H1 (cell line): ENCODE results near the gene ZNF750. TPM values are rescaled to one million over a fixed set of nuclear protein-coding genes. Genes with fewer than 3 reads are reported as not detected.
A peak's percentile ranks its signal among the peaks of the same experiment; 100 is the strongest.

Experiments
- CTCF ChIA-PET: fragments of 300-600 bp; sonication (Branson Sonifier 250); formaldehyde crosslinking; loops from one replicate; lab custom pipeline; 2021; ENCODE audit not compliant: partially characterized antibody; lab: Charles Lee
- POLR2A ChIA-PET: fragments of 300-600 bp; sonication (Branson Sonifier 250); formaldehyde crosslinking; loops from one replicate; lab custom pipeline; 2021; ENCODE audit warnings: inconsistent platforms; ENCODE audit not compliant: partially characterized antibody; lab: Charles Lee
- DNase-seq, 2 experiments: peaks; one replicate each; pipeline versions ENCODE4 v3.0.0 to v3.0.0-alpha.2; 2010 to 2022; ENCODE audit warnings: low spot score in 2 of 2, low read depth in 1 of 2, mixed read lengths in 1 of 2
- FAIRE-seq: peaks from 2 replicates; lab custom pipeline; 2011; peaks lifted over from hg19 to GRCh38; lab: Jason Lieb, UNC
- H2AFZ ChIP-seq: 2 replicates; pipeline ENCODE4 v1.8.1; 2012; ENCODE audit warnings: low read length, inconsistent platforms
- H2AK5ac ChIP-seq: 2 replicates; pipeline ENCODE4 v1.6.1; 2013; ENCODE audit warnings: low read depth, low read length
- H2BK120ac ChIP-seq: replicated peaks from 2 replicates; pipeline ENCODE3; 2013; ENCODE audit warnings: low read depth, low read length, inconsistent platforms
- H2BK12ac ChIP-seq: 2 replicates; pipeline ENCODE4 v1.6.1; 2013; ENCODE audit warnings: low read depth, low read length
- H2BK15ac ChIP-seq: 2 replicates; pipeline ENCODE4 v1.6.1; 2013; ENCODE audit warnings: low read length
- H2BK20ac ChIP-seq: 2 replicates; pipeline ENCODE4 v1.6.1; 2013; ENCODE audit warnings: low read length
- H2BK5ac ChIP-seq: 2 replicates; pipeline ENCODE4 v1.6.1; 2013; ENCODE audit warnings: low read depth, low read length
- H3K14ac ChIP-seq: 2 replicates; pipeline ENCODE4 v1.6.1; 2013; ENCODE audit warnings: inconsistent platforms; ENCODE audit not compliant: insufficient read length
- H3K18ac ChIP-seq: 2 replicates; pipeline ENCODE4 v1.6.1; 2013; ENCODE audit warnings: low read length; ENCODE audit errors: extremely low read depth
- H3K23ac ChIP-seq: 2 replicates; pipeline ENCODE4 v1.6.1; 2013; ENCODE audit warnings: inconsistent platforms; ENCODE audit not compliant: insufficient read length
- H3K23me2 ChIP-seq: 2 replicates; pipeline ENCODE4 v1.6.1; 2013; ENCODE audit warnings: low read depth, low read length
- H3K27ac ChIP-seq: 2 replicates; pipeline ENCODE4 v1.6.1; 2011; ENCODE audit warnings: low read depth, low read length, inconsistent platforms
- H3K27me3 ChIP-seq, 4 experiments: replicated peaks in 1 of 4; 1 replicate in 1 of 4; 2 replicates in 3 of 4; pipeline versions ENCODE4 v1.6.1 to v1.8.1; 2011 to 2013; ENCODE audit warnings: low read length in 3 of 4, mild to moderate bottlenecking in 3 of 4, inconsistent platforms in 2 of 4, mixed read lengths in 2 of 4, moderate library complexity in 1 of 4; ENCODE audit not compliant: control insufficient read depth in 3 of 4, insufficient read depth in 3 of 4; ENCODE audit errors: extremely low read depth in 1 of 4
- H3K36me3 ChIP-seq, 4 experiments: 2 replicates each; pipeline versions ENCODE4 v1.6.1 to v1.8.1; 2011 to 2013; ENCODE audit warnings: mild to moderate bottlenecking in 4 of 4, low read length in 3 of 4, moderate library complexity in 2 of 4, control low read depth in 1 of 4, inconsistent platforms in 1 of 4; ENCODE audit not compliant: insufficient read depth in 4 of 4, control insufficient read depth in 2 of 4
- H3K4ac ChIP-seq: replicated peaks from 2 replicates; pipeline ENCODE3; 2013; ENCODE audit warnings: low read length, low read depth, mixed read lengths, inconsistent platforms; ENCODE audit not compliant: insufficient read length
- H3K4me1 ChIP-seq, 4 experiments: replicated peaks in 1 of 4; 1 replicate in 1 of 4; 2 replicates in 3 of 4; pipeline versions ENCODE4 v1.6.1 to v1.8.1; 2011 to 2013; ENCODE audit warnings: low read length in 3 of 4, inconsistent platforms in 2 of 4, mixed read lengths in 1 of 4; ENCODE audit not compliant: insufficient read depth in 4 of 4, control insufficient read depth in 3 of 4
- H3K4me2 ChIP-seq, 2 experiments: 2 replicates each; pipeline versions ENCODE4 v1.6.1 to v1.8.1; 2011 to 2013; ENCODE audit warnings: low read depth in 2 of 2, low read length in 2 of 2, control low read depth in 1 of 2, inconsistent platforms in 1 of 2, mild to moderate bottlenecking in 1 of 2; ENCODE audit not compliant: insufficient read depth in 1 of 2
- H3K4me3 ChIP-seq, 4 experiments: fragments of 200-600, 300-600 bp in 1 of 4; sonication (generic), shearing (Covaris generic), sonication (Bioruptor Twin) in 1 of 4; 2 replicates each; pipeline versions ENCODE4 v1.5.1 to v1.8.1; 2011 to 2016; ENCODE audit warnings: low read length in 4 of 4, low read depth in 3 of 4, control low read depth in 2 of 4, inconsistent platforms in 2 of 4, mild to moderate bottlenecking in 2 of 4, mixed read lengths in 1 of 4, moderate library complexity in 1 of 4; ENCODE audit not compliant: insufficient read depth in 2 of 4; ENCODE audit errors: extremely low read depth in 1 of 4
- H3K56ac ChIP-seq: replicated peaks from 2 replicates; pipeline ENCODE3; 2013; ENCODE audit warnings: low read depth, mild to moderate bottlenecking, mixed read lengths, low read length, inconsistent platforms; ENCODE audit not compliant: insufficient read length
- H3K79me1 ChIP-seq: 2 replicates; pipeline ENCODE4 v1.6.1; 2013; ENCODE audit warnings: low read depth, low read length, control low read depth
- H3K79me2 ChIP-seq, 2 experiments: 2 replicates each; pipeline versions ENCODE4 v1.6.1 to v1.8.1; 2012 to 2013; ENCODE audit warnings: low read length in 2 of 2, mild to moderate bottlenecking in 2 of 2, inconsistent platforms in 1 of 2; ENCODE audit not compliant: insufficient read depth in 2 of 2, control insufficient read depth in 1 of 2
- H3K9ac ChIP-seq, 4 experiments: replicated peaks in 1 of 4; 1 replicate in 1 of 4; 2 replicates in 3 of 4; pipeline versions ENCODE4 v1.6.1 to v1.8.1; 2011 to 2013; ENCODE audit warnings: low read depth in 3 of 4, low read length in 3 of 4, control low read depth in 2 of 4, mild to moderate bottlenecking in 2 of 4, moderate library complexity in 2 of 4, inconsistent platforms in 1 of 4; ENCODE audit errors: extremely low read depth in 1 of 4
- H3K9me3 ChIP-seq, 2 experiments: 2 replicates each; pipeline versions ENCODE4 v1.6.1 to v1.8.1; 2012 to 2013; ENCODE audit warnings: mild to moderate bottlenecking in 2 of 2, moderate library complexity in 2 of 2, control low read depth in 1 of 2, inconsistent platforms in 1 of 2, low read depth in 1 of 2, low read length in 1 of 2, mixed read lengths in 1 of 2; ENCODE audit not compliant: insufficient read depth in 2 of 2
- H4K20me1 ChIP-seq, 2 experiments: replicated peaks in 1 of 2; 2 replicates each; pipeline versions ENCODE3 to v1.8.1; 2011 to 2013; ENCODE audit warnings: inconsistent platforms in 2 of 2, low read length in 2 of 2, mild to moderate bottlenecking in 1 of 2; ENCODE audit not compliant: insufficient read depth in 2 of 2, control insufficient read depth in 1 of 2
- H4K5ac ChIP-seq: 2 replicates; pipeline ENCODE4 v1.6.1; 2013; ENCODE audit warnings: low read length, low read depth, mixed read lengths, inconsistent platforms; ENCODE audit not compliant: insufficient read length
- H4K8ac ChIP-seq: 2 replicates; pipeline ENCODE4 v1.8.0; 2013; ENCODE audit warnings: mild to moderate bottlenecking, moderate library complexity, low read length, inconsistent platforms; ENCODE audit not compliant: insufficient read depth; ENCODE audit errors: extremely low read depth
- H4K91ac ChIP-seq: replicated peaks from 2 replicates; pipeline ENCODE3; 2013; ENCODE audit warnings: low read length, mixed read lengths, inconsistent platforms; ENCODE audit not compliant: insufficient read length
- ASH2L ChIP-seq: fragments of 200-600, 300-600 bp; sonication (generic); IDR thresholded peaks from one replicate; pipeline ENCODE4 v1.7.1; 2017; ENCODE audit warnings: low read length
- BRCA1 ChIP-seq: IDR thresholded peaks from 2 replicates; pipeline ENCODE4 v1.6.1; 2012; ENCODE audit warnings: low read depth, low read length, improper control_type of control experiment
- EZH2 ChIP-seq: fragments of 200-600 bp; sonication (generic); IDR thresholded peaks from 2 replicates; pipeline ENCODE4 v1.7.1; 2012; ENCODE audit warnings: low read depth, mild to moderate bottlenecking, moderate library complexity, low read length, inconsistent platforms; ENCODE audit not compliant: severe bottlenecking
- GTF2F1 ChIP-seq: IDR thresholded peaks from 2 replicates; pipeline ENCODE4 v1.6.1; 2012; ENCODE audit warnings: low read depth, low read length, improper control_type of control experiment, borderline replicate concordance
- HDAC6 ChIP-seq: IDR thresholded peaks from one replicate; pipeline ENCODE4 v1.7.1; 2012; ENCODE audit warnings: low read depth, mild to moderate bottlenecking, inconsistent platforms, low read length, moderate library complexity
- KDM5A ChIP-seq: fragments of 200-600 bp; IDR thresholded peaks from 2 replicates; pipeline ENCODE4 v1.7.1; 2012; ENCODE audit warnings: mild to moderate bottlenecking, low read length, inconsistent platforms, mixed read lengths
- MAFK ChIP-seq: IDR thresholded peaks from 2 replicates; pipeline ENCODE4 v1.6.1; 2012; ENCODE audit warnings: low read depth, mild to moderate bottlenecking, improper control_type of control experiment, low read length
- POLR2AphosphoS5 ChIP-seq: IDR thresholded peaks from 2 replicates; pipeline ENCODE4 v1.6.1; 2011; ENCODE audit warnings: low read depth, low read length
- POU5F1 ChIP-seq: IDR thresholded peaks from 2 replicates; pipeline ENCODE4 v1.6.1; 2011; ENCODE audit warnings: low read depth, mild to moderate bottlenecking, low read length, moderate library complexity
- SIX5 ChIP-seq: IDR thresholded peaks from 2 replicates; pipeline ENCODE4 v1.6.1; 2011; ENCODE audit warnings: mild to moderate bottlenecking, low read depth, low read length
- TEAD4 ChIP-seq: IDR thresholded peaks from 2 replicates; pipeline ENCODE4 v1.6.1; 2012; ENCODE audit warnings: low read depth, low read length, inconsistent platforms, mixed read lengths
- WGBS, 2 experiments: shearing (Covaris generic) in 1 of 2; methylation state at CpG; one replicate each; pipeline versions ENCODE4 v1.1.6 to v1.1.7; 2013 to 2015; ENCODE audit warnings: low lambda C conversion rate in 2 of 2, mixed read lengths in 2 of 2, inconsistent platforms in 1 of 2, low coverage in 1 of 2, missing lambda C conversion rate in 1 of 2; ENCODE audit not compliant: insufficient replicate concordance in 2 of 2, insufficient coverage in 1 of 2, insufficient read length in 1 of 2; ENCODE audit errors: extremely low coverage in 1 of 2, missing lambda C conversion rate in 1 of 2; 5-methylcytosine and 5-hydroxymethylcytosine counted together
- polyA plus RNA-seq, 7 experiments: library from polyadenylated mRNA; depleted of rRNA in 3 of 7; stranded (reverse) in 5 of 7; unstranded in 2 of 7; fragments of >200 nt in 5 of 7; fragments of 200-250 nt in 2 of 7; gene quantifications; 1 replicate in 5 of 7; 2 replicates in 1 of 7; 4 replicates in 1 of 7; pipeline versions ENCODE4 v1.2.1 to v1.2.3, GENCODE V29; 2011 to 2013; ENCODE audit warnings: missing spikeins in 2 of 7, mixed read lengths in 2 of 7
- total RNA-seq: library from RNA; stranded (reverse); fragmentation: NEBNext Ultra II Directional; extraction: Animal tissue kit (Norgen Biotek cat#: 25700); gene quantifications from 2 replicates; pipeline ENCODE4 v1.2.1, GENCODE V29; 2021
- TF ChIP-seq, protein P1 (sequence below): IDR thresholded peaks from 2 replicates; pipeline ENCODE4 v1.6.1; 2011; ENCODE audit warnings: low read length, improper control_type of control experiment

ZNF750 gene
- total and polyA plus RNA-seq, 2 of the 8 experiments (the other 6 are each of a cell fraction or from before 2014, with no cell fraction given), result not detected

DNA sequence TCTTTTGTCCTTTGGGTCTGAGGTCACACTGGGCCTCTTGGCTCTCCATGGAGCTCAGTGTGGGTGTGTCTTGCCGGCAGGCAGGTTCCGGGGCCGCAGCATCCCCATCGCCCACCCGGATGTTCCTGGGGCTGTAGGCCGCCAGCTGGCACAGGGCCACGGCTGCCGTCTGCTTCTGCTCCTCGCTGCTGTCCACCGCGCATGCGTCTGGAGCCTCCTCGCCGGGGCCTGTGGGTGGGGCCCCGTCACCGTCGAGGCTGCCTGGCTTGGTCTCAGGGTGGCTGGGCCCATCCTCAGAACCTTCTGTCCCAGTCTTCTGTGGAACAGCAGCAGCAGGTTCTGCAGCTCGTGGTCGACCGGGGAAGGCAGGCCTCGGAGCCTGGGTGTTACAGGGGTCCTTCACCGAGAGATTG, 9.6 kb downstream of the ZNF750 start:
- DNase-seq, result no peak
- H4K8ac ChIP-seq, result 0 out of 2 replicates have a peak overlapping the region, but pooled peaks have one; percentile 18
- H2BK15ac ChIP-seq, result no peak overlapping the region
- no peak overlapping the region for H3K9ac ChIP-seq
- H3K4me3 ChIP-seq, result no peak overlapping the region
- ChIA-PET POLR2A (interaction anchor here (0.8 to 1.2 kb wide), 2 partner anchors 8 to 25 kb away, joined by 3 read pairs; no protein-coding TSS in a partner anchor), CTCF (interaction anchor here (0.6 to 3.6 kb wide), 14 partner anchors 8 to 1600 kb away, joined by 3 to 14 read pairs (median 3); no protein-coding TSS in a partner anchor)
- H2AFZ ChIP-seq, result no peak overlapping the region
- FAIRE-seq, result no peak
- H3K14ac ChIP-seq, result no peak overlapping the region
- TF ChIP-seq BRCA1 (no peak), TEAD4 (no peak), POLR2AphosphoS5 (no peak), EZH2 (no peak), POU5F1 (no peak), ASH2L (no peak), MAFK (no peak), KDM5A (no peak), HDAC6 (no peak), GTF2F1 (no peak), SIX5 (no peak)
- TF ChIP-seq, protein P1, sequence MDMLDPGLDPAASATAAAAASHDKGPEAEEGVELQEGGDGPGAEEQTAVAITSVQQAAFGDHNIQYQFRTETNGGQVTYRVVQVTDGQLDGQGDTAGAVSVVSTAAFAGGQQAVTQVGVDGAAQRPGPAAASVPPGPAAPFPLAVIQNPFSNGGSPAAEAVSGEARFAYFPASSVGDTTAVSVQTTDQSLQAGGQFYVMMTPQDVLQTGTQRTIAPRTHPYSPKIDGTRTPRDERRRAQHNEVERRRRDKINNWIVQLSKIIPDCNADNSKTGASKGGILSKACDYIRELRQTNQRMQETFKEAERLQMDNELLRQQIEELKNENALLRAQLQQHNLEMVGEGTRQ, result no peak
- no peak overlapping the region for H2BK5ac ChIP-seq
- H3K23me2 ChIP-seq, result no peaks in the 10 kb centered on the region
- peaks cover 2 to 26% (median 18%) of the 10 kb centered on the region in 4 experiments; a peak in 5 of 8 replicates for H3K36me3 ChIP-seq
- no peak overlapping the region for H3K4me2 ChIP-seq
- 91% methylated on average over 22 of the region's 22 CpGs; no CpG with 5 or more reads in 1 of the 2 experiments for whole genome bisulfite sequencing, 2 experiments
- no peaks in the 10 kb centered on the region for H3K27me3 ChIP-seq
- H3K18ac ChIP-seq, result no peak overlapping the region
- peaks cover 5 to 13% of the 10 kb centered on the region in 2 experiments for H4K20me1 ChIP-seq
- H3K9me3 ChIP-seq, result no peaks in the 10 kb centered on the region
- peaks cover 0 to 7% of the 10 kb centered on the region in 2 experiments; a peak in 1 of 4 replicates for H3K79me2 ChIP-seq
- H4K5ac ChIP-seq, result no peak overlapping the region
- no peak overlapping the region for H2BK12ac ChIP-seq
- H2BK120ac ChIP-seq, result no peak overlapping the region
- no peak overlapping the region for H3K4ac ChIP-seq
- H4K91ac ChIP-seq, result no peak overlapping the region
- peaks cover 9% of the 10 kb centered on the region for H3K79me1 ChIP-seq
- no peak overlapping the region for H2BK20ac ChIP-seq
- no peak overlapping the region for H2AK5ac ChIP-seq
- no peaks in the 10 kb centered on the region; a peak in 1 of 7 replicates for H3K4me1 ChIP-seq
- no peak overlapping the region for H3K23ac ChIP-seq
- H3K27ac ChIP-seq, result no peak overlapping the region
- H3K56ac ChIP-seq, result no peak overlapping the region
